LNCAP (cell line): Measurements from ENCODE around the gene ZFP90.

Experiments used
- CTCF ChIP-seq: fragments of 450-650 bp; IDR thresholded peaks from 2 replicates; pipeline ENCODE4 v1.5.1; 2017; ENCODE audit warnings: mild to moderate bottlenecking

Gene ZFP90

DNA sequence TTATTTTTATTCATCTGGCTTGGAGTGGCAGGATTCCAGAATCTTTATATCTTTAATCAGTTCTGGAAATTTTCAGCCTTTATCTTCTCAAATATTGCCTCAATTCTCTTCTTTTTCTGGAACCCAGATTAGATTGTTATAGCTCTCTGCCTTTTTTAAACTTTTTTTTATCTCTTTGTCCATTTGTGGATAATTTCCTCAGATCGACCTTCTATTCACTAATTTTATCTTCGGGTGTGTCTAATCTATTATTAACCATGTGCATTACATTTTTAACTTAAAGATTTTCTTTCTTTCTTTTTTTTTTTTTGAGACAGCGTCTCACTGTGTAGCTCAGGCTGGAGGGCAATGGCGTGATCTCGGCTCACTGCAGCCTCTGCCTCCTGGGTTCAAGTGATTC is 5.2 kb upstream of the ZFP90 start:
- TF ChIP-seq CTCF, result no peak

- no peak for TF ChIP-seq CTCF
These were observed 3.8 kb upstream of the ZFP90 start for GRCh38 chr16:68535331-68535730.

GRCh38 chr16:68539711-68540239 is 684 bp downstream of the ZFP90 start:
- no peak for TF ChIP-seq CTCF

DNA sequence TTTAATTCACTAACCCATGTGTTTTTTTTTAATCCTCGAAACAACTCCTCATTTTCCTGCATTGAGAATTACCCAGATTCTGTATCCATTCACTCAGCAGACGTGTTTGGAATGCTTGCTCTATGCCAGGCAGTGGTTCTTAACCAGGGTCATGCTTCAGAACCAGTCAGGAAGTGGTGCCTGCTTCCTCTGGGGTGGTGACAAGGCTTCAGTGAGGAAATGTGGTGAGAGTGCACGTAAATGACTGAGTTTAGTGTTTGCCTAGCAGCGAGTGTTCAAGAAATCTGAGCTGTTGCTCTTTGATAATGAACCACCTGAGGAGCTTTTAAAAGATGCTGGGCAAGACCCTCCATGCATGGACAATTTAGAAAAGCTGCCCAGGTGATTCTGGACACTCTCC is 9.9 kb downstream of the ZFP90 start:
- TF ChIP-seq CTCF, result no peak

- TF ChIP-seq CTCF, result no peak
These were observed 14.1 kb downstream of the ZFP90 start for GRCh38 chr16:68553186-68553585.

- no peak for TF ChIP-seq CTCF
These were observed 24.7 kb downstream of the ZFP90 start for GRCh38 chr16:68563631-68564381.

- TF ChIP-seq CTCF, result no peak
These were observed 25.4 kb downstream of the ZFP90 start for GRCh38 chr16:68564382-68564985.
